A673 (cell line): ENCODE results near the gene CLCF1.

Experiments used
- CTCF ChIP-seq: fragments of 300-800, 200-600 bp; sonication (generic); conservative IDR thresholded peaks from 2 replicates; pipeline ENCODE4 v1.5.1; 2017; ENCODE audit warnings: low read depth, mild to moderate bottlenecking, antibody characterized with exemption, low read length, moderate library complexity, mixed read lengths
- EZH2 ChIP-seq: fragments of 200-600 bp; sonication (generic); IDR thresholded peaks from 2 replicates; pipeline ENCODE4 v1.6.1; 2017; ENCODE audit warnings: borderline replicate concordance, low read depth, mild to moderate bottlenecking, mixed read lengths, antibody characterized with exemption, low read length; ENCODE audit not compliant: poor library complexity, severe bottlenecking

- no peak for TF ChIP-seq CTCF
- TF ChIP-seq EZH2: no peak
These were observed 40.0 kb upstream of the CLCF1 start for GRCh38 chr11:67413266-67413849.
